AG20443 (cell line): ENCODE results near the gene USP38.

Source experiments
- DNase-seq: peaks from one replicate; pipeline ENCODE4 v3.0.0; 2012; ENCODE audit warnings: low spot score, mixed read lengths

Gene USP38

GRCh38 chr4:143270256-143270838 is 85.6 kb downstream of the USP38 start:
- DNase-seq, result peak; percentile 73
